Natural killer cell treated with Interleukin-12 subunit alpha and Interleukin-12 subunit beta and Interleukin-15 and Interleukin-18, amount 100 ng/mL, for 72 hours (primary cell): ENCODE results near the gene EMC10. TPM values are rescaled to one million over a fixed set of nuclear protein-coding genes. Genes with fewer than 3 reads are reported as not detected.
A peak's percentile ranks its signal among the peaks of the same experiment; 100 is the strongest.
"Not testable (repeated sequence)": the region's sequence is repeated elsewhere in the genome, so short reads cannot be mapped to it uniquely, and the experiment has no call there.

Experiments used
- ATAC-seq, 2 donors: fragments of 150-1000 bp; cut with Tn5 transposase in 1 of 2; sonication (Bioruptor Pico), chemical (Tn5 transposase) in 1 of 2; 2 replicates each; pipeline ENCODE4 v1.10.0; 2021
- DNase-seq: peaks from one replicate; pipeline ENCODE4 v3.0.0; 2022; ENCODE audit warnings: low spot score
- H3K27ac Mint-ChIP-seq, 2 donors: 1 replicate in 1 of 2; 2 replicates in 1 of 2; pipeline ENCODE4 v1.8.0; 2022; ENCODE audit warnings: mixed read lengths in 2 of 2, mild to moderate bottlenecking in 1 of 2, moderate library complexity in 1 of 2
- H3K27me3 Mint-ChIP-seq, 2 donors: 1 replicate in 1 of 2; 2 replicates in 1 of 2; pipeline ENCODE4 v1.8.0; 2022; ENCODE audit warnings: mixed read lengths in 2 of 2
- H3K36me3 Mint-ChIP-seq: one replicate; pipeline ENCODE4 v1.8.0; 2022; ENCODE audit warnings: mixed read lengths
- H3K4me1 Mint-ChIP-seq, 2 donors: 1 replicate in 1 of 2; 2 replicates in 1 of 2; pipeline ENCODE4 v1.8.0; 2022; ENCODE audit warnings: low read depth in 2 of 2, mixed read lengths in 2 of 2, mild to moderate bottlenecking in 1 of 2
- H3K4me3 Mint-ChIP-seq: one replicate; pipeline ENCODE4 v1.8.0; 2022; ENCODE audit warnings: mixed read lengths
- H3K9me3 Mint-ChIP-seq: 2 replicates; pipeline ENCODE4 v1.8.0; 2022; ENCODE audit warnings: mixed read lengths
- total RNA-seq, 2 donors: library from RNA; stranded (reverse); gene quantifications; one replicate each; pipeline ENCODE4 v1.2.3, GENCODE V29; 2022

Gene EMC10
- total RNA-seq, 2 donors from 2014 or later = 84.1 to 106 TPM

DNA sequence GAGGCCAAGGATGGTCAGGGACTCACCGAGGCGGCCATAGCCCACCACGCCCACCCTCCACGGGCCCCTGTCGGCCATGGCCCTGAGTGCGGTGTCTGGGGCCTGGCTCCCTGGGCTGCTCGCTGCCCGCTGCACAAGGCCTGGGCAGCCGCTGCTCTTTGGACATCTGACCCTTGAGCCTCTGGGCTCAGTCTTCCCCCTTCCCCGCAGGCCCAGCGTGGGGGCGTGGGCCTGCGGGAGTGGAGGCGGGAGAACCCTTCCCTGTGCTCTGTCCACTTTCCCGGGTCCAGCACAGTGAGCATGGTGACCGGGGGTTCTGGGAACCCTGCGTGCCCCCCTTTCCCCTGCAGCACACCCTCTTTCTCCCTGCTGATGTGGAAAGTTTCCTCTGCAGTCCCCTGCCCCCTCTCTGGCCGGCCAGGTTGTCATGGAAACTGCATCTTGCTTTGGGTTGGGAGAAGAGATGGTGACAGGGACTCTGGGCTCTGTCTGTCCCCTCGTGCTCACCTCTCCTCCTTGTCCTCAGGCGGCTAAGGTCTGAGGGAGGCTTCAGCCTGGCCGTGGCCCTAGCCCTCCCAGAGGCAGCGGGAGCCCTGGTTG is 37.5 kb downstream of the EMC10 start, which contains the start of gene ASPDH:
Gene ASPDH (minus strand): TSS at position 168 of the 600 bp plus-strand sequence. CDS start 90 bp downstream, at position 78.
- Mint-ChIP-seq H3K27ac (peak within 1 kb of the TSS in 1 of 2 donors; percentile 31), H3K9me3 (no peaks in the 10 kb centered on the region), H3K27me3 (no peaks in the 10 kb centered on the region), H3K4me1 (peaks cover 16 to 19% of the 10 kb centered on the region in 2 donors), H3K4me3 (no peak within 1 kb of the TSS), H3K36me3 (no peaks in the 10 kb centered on the region)
- DNase-seq (no peak), ATAC-seq (no peak)

DNA sequence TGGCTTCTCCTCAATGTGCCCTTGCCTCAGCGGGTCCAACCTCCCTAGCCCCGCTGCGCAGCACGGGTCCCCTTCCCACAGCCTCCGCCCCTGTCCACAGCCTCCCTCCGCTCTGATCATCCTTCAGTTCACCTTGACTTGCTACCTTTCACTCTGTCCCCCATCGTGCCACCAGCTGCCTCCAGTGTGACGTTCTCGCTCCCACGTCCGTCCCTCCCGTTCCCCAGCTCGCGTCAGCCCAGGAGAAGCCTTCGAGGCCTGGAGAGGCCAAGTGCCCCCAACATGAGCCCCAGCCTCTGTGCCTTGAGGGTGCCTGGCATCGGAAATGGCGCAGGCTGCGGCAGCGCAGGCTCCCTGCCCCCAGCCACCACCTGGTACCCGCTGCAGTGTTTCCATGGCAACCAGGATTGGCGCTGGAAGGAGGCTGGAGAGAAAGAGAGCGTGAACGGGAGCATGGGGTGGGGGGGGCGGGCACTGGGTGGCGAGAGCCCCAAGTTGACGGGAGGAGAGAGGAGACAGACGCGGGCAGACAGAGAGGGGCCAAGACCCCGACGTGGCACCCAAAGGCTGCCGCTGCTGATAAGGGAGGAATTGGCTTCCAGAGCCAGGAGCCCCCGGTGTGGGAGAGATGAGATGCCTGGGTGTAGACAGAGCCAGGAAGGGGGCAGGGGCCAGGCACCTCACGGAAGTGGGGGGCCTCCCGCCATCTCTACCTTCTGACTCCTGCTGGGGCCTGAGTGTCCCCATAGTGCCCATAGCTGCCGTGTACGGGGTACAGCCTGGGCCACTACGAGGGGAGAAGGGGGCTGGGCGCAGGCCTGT is 38.2 kb downstream of the EMC10 start:
- no peak for ATAC-seq
- H3K36me3 Mint-ChIP-seq = no peaks in the 10 kb centered on the region
- no peak overlapping the region for H3K27ac Mint-ChIP-seq
- no peak for DNase-seq
- no peaks in the 10 kb centered on the region for H3K9me3 Mint-ChIP-seq
- no peak overlapping the region for H3K4me3 Mint-ChIP-seq
- H3K4me1 Mint-ChIP-seq = peaks cover 14 to 15% of the 10 kb centered on the region in 2 donors
- H3K27me3 Mint-ChIP-seq = no peaks in the 10 kb centered on the region

DNA sequence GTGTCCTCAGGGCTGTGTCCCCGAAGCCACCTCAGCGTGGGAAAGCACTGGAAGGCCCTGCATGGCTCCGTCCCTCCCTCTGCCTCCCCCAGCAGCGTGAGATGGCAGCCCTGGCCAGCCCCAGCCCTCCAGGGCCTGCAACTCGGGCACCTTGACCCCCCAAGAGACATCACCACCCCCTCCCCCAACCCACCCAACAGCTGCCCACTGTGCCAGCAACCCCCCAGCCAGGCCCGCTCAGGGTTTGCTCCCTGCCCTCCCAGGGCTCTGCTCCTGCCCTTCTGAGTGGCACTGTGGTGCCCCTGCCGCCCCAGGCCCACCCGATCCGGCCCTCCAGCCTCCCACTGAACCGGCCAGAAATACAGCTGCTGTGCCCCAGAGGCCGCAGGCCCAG is 38.9 kb downstream of the EMC10 start:
- no peak for DNase-seq
- no peak overlapping the region for H3K4me3 Mint-ChIP-seq
- ATAC-seq = no peak
- H3K4me1 Mint-ChIP-seq = peaks cover 14 to 15% of the 10 kb centered on the region in 2 donors
- H3K36me3 Mint-ChIP-seq = no peaks in the 10 kb centered on the region
- H3K27me3 Mint-ChIP-seq = no peaks in the 10 kb centered on the region
- no peak overlapping the region for H3K27ac Mint-ChIP-seq
- H3K9me3 Mint-ChIP-seq = no peaks in the 10 kb centered on the region

DNA sequence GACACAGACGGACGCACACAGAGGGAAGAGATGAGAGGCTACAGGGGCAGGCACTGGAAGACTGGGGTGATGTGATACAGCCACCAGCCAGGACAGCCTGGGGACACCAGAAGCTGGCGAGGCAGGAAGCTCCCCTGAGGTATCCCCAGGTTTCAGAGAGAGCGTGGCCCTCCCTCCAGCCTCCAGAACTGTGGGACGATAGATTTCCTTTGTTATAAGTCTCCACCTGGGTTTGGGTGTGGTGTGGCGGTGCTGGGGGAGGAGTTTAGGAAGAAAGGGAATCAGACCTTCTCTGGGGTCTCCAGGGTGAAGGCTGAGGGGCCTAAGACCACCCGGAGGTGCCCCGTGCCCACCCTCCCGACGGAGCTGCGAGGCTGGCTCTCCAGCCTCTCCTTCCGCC is 40.1 kb downstream of the EMC10 start:
- H3K36me3 Mint-ChIP-seq = no peaks in the 10 kb centered on the region
- DNase-seq (no peak), ATAC-seq (no peak)
- no peak overlapping the region for H3K27ac Mint-ChIP-seq
- no peak overlapping the region for H3K4me3 Mint-ChIP-seq
- peaks cover 5% of the 10 kb centered on the region in 2 donors for H3K4me1 Mint-ChIP-seq
- no peaks in the 10 kb centered on the region for H3K9me3 Mint-ChIP-seq
- no peaks in the 10 kb centered on the region for H3K27me3 Mint-ChIP-seq

DNA sequence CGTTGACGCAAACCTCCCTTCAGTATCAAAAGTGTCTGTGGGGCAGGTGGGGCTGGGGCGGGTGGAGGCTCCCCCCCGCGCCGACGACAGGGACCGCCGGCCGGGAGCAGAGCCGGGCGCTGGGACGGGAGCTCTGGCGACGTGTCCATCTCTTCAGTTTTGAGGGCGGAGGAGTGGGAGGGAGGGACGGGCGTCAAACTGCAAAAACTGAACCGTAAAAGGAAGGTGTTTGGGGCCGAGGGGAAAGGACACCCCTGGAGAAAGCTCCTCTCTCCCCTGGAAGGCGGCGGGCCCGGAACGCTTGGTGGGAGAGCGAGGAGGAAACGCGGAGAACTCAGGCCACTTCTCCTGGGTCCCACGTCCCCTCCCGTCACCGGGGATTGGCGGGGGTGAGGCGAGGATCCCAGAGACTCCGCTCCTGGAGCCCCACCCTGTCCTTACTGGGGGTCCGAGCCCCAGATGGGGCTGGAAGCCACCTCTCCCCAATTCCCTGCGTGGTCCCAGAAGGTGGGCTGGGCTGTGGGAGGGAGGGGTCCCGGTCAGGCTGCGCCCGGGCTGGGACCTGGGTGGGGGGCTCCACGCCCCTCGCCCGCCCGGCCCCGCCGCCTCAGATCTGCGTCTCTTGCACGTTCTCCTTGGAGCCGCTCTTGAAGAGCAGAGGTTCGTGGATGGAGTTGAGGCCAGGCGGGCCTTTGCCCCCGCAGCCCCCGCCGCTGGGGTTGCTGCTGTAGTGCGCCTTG is 40.8 kb downstream of the EMC10 start:
- Mint-ChIP-seq H3K27ac (no peak overlapping the region), H3K36me3 (no peaks in the 10 kb centered on the region), H3K4me3 (no peak overlapping the region), H3K4me1 (no peaks in the 10 kb centered on the region), H3K9me3 (no peaks in the 10 kb centered on the region), H3K27me3 (no peaks in the 10 kb centered on the region)
- no peak for ATAC-seq
- DNase-seq = no peak

DNA sequence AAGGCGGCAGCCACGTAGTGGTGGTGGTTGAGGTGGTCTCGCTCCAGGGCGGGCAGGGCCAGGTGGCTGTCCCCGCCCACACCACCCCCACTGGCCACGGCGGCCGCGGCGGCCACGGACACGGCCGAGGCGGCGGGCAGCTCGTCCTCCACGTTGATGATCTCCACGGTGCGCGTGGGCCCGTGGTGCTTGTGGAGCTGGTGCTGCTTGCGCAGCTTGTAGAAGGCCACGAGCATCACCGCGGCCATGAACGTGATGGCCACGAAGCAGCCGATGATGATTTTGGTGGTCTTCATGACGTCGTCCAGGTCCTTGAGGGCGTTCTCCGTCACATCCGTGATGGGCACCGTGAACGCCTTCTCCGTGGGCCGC is 41.4 kb downstream of the EMC10 start:
- Mint-ChIP-seq H3K27me3 (no peaks in the 10 kb centered on the region), H3K36me3 (no peaks in the 10 kb centered on the region), H3K27ac (no peak overlapping the region), H3K4me1 (no peaks in the 10 kb centered on the region), H3K4me3 (no peak overlapping the region), H3K9me3 (no peaks in the 10 kb centered on the region)
- no peak for DNase-seq
- no peak for ATAC-seq

DNA sequence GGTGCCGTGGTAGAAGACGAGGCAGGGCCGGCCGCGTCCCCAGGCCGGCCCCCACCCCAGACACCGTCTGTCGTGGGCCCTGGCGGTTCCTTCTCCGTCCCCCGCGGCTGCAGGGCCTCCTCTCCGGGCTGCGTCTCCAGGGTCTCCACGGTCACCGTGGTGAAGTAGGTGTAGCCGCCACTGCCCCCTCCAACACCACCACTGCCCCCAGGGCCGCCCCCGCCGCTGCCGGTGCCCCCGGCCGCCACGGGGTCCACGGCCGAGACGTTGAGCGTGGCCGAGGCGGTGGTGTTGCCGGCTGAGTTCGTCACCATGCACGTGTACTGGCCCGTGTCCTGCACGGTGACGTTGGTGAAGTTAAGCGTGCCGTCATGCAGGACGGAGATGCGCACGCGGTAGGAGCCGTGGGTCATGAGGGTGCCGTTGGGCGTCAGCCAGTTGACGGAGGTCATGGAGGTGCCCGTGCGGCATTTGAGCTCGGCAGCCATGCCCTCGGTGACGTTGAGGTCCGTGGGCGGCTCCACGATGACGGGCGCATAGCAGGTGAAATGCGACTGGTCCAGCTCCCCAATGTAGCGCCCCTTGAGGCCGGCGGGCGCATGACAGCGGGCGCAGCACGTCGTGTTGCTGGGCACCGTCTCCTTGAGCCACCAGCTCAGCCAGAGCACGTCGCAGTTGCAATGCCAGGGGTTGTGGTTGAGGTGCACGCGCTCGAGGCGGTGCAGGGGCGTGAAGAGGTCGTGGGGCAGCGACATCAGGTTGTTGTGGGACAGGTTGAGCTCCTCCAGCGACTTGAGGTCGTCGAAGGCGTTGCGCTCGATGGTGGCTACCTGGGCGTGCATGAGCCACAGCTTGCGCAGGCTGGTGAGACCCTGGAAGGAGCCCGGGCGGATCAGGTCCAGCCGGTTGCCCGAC is 42.0 kb downstream of the EMC10 start:
- H3K9me3 Mint-ChIP-seq = no peaks in the 10 kb centered on the region
- H3K36me3 Mint-ChIP-seq = no peaks in the 10 kb centered on the region
- no peak overlapping the region for H3K4me3 Mint-ChIP-seq
- DNase-seq = no peak
- H3K4me1 Mint-ChIP-seq = no peaks in the 10 kb centered on the region
- no peak overlapping the region for H3K27ac Mint-ChIP-seq
- ATAC-seq = no peak
- no peaks in the 10 kb centered on the region for H3K27me3 Mint-ChIP-seq

DNA sequence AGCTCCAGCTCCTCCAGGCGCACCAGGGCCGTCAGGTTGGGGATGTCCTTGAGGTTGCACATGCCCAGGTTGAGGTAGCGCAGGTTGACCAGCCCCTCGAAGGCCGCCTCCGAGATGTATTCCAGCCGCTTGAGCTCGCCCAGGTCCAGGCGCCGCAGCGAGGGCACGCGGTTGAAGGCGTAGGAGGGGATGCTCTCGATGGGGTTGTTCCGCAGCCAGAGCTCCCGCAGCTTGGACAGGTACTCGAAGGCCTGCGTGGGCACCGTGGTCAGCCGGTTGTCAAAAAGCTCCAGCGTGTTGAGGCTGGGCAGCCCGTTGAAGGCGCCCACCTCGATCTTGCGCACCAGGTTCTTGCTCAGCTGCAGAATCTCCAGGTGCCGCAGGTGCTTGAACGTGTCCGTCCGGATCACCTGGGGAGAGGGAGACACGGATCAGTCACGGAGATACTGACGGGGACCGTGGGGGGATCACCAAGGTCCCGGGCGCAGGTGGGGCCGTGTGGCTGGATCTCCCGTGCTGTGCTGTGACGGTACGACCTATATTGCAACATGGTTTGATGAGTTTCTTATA is 42.8 kb downstream of the EMC10 start:
- no peaks in the 10 kb centered on the region for H3K9me3 Mint-ChIP-seq
- no peaks in the 10 kb centered on the region for H3K36me3 Mint-ChIP-seq
- H3K4me3 Mint-ChIP-seq = no peak overlapping the region
- DNase-seq (no peak), ATAC-seq (no peak)
- H3K27ac Mint-ChIP-seq = no peak overlapping the region
- H3K27me3 Mint-ChIP-seq = no peaks in the 10 kb centered on the region
- no peaks in the 10 kb centered on the region for H3K4me1 Mint-ChIP-seq

DNA sequence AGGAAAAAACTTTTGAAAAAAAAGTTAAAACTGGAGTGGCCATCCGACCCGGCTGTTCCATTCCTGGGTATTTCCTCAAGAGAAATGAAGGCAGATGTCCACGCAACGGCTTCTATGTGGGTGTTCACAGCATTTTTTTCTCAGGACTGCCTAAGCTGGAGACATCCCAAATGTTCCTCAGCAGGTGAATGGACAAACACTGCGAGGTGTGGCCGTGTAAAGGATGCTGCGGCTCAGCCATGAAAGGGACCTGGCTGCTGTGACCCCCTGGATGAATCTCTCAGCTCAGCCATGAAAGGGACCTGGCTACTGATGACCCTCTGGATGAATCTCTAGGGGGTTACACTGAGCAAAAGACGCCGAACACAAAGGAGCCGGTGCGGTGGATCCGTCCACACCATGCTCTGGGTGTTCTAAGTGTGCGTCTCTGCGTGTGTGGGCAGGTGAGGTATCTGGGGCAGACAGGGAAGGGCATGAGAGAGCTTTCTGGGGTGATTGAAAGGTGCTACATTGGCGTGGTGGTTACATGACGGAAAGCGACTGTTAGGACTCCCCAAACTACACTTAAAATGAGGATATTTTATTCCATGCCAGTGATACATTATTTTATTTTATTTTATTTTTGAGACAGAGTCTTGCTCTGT is 44.6 kb downstream of the EMC10 start:
- H3K4me1 Mint-ChIP-seq = no peaks in the 10 kb centered on the region
- H3K27me3 Mint-ChIP-seq = peaks cover 0 to under 1% of the 10 kb centered on the region in 2 donors
- no peaks in the 10 kb centered on the region for H3K9me3 Mint-ChIP-seq
- no peak overlapping the region for H3K4me3 Mint-ChIP-seq
- no peak for DNase-seq
- ATAC-seq = no peak
- H3K27ac Mint-ChIP-seq = no peak overlapping the region
- H3K36me3 Mint-ChIP-seq = no peaks in the 10 kb centered on the region

DNA sequence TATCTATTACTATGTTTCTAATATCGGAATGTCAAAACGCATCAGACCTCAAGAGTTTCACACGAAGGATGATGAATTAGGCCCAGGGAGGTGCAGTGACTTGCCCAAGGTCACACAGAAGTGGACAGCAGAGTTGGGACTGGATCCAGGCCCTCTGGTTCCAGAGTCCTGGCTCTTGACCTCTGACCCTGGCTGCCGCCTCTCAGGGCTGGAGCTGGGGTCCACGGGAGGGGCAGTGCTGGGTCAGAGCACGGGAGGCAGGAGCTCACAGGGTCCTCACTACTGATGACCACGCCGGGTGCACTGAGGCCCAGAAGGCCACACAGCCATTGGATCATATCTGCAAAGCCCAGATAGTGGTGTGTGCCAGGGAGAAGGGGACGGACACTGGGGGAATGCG is 46.6 kb downstream of the EMC10 start:
- H3K4me3 Mint-ChIP-seq = no peak overlapping the region

DNA sequence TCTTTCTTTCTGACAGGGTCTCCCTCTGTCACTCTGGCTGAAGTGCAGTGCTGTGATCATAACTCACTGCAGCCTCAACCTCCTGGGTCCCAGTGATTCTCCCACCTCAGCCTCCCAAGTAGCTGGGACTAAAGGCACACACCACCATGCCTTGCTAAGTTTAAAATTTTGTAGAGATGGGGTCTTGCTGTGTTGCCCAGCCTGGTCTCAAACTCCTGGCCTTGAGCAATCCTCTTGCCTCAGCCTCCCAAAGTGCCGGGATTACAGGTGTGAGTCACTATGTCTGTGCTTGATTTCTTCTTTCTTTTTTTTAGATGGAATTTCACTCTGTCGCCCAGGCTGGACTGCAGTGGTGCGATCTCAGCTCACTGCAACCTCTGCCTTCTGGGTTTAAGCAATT is 51.7 kb downstream of the EMC10 start:
- not testable (repeated sequence) for ATAC-seq, H3K4me3 Mint-ChIP-seq, H3K4me1 Mint-ChIP-seq, H3K36me3 Mint-ChIP-seq, DNase-seq, H3K9me3 Mint-ChIP-seq, H3K27me3 Mint-ChIP-seq, H3K27ac Mint-ChIP-seq

More for the DNA sequence above, 46.6 kb downstream of the EMC10 start:
- Mint-ChIP-seq H3K4me1 (no peaks in the 10 kb centered on the region), H3K27me3 (peaks cover 0 to 4% of the 10 kb centered on the region in 2 donors), H3K36me3 (no peaks in the 10 kb centered on the region), H3K9me3 (no peaks in the 10 kb centered on the region), H3K27ac (no peak overlapping the region)
- ATAC-seq (no peak), DNase-seq (no peak)

DNA sequence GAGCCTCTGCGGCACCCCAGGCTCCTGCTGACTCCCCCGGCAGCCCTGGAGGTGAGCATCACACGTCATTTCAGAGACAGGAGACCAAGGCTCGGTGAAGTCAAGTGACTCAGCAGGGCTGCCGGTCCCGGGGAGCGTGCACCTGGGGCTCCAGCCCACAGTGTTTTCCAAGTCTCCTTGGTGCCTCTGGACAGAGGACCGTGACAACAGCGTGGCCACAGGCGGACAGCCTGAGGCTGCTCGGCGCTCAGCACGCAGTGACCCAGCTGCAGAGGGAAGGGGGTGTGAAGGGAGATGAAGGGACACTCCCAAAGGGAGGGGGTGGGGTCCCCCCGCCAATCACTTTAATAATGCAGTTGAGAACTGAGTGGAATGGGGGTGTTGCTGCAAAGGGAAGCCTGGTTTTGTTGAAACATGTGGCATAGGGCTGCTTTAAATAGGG is 54.9 kb downstream of the EMC10 start:
- H3K36me3 Mint-ChIP-seq = peaks cover 7% of the 10 kb centered on the region
- ATAC-seq (no peak), DNase-seq (no peak)
- no peak overlapping the region for H3K27ac Mint-ChIP-seq
- H3K4me1 Mint-ChIP-seq = no peaks in the 10 kb centered on the region
- H3K4me3 Mint-ChIP-seq = no peak overlapping the region
- H3K27me3 Mint-ChIP-seq = peaks cover 6 to 16% of the 10 kb centered on the region in 2 donors
- H3K9me3 Mint-ChIP-seq = peaks cover 5% of the 10 kb centered on the region
